ENCODE measurements around the gene CDRT4.

Gene CDRT4

GRCh38 chr17:15467592-15467991 lies at the start of gene CDRT4:
CDRT4 (minus strand) TSS chr17:15467621; CDS start chr17:15440238, 27,383 bp downstream.
- H3K27ac ChIP-seq (ENCODE audit: low read depth in 2 of 2, low read length in 2 of 2) = no peak within 1 kb of the TSS
- H3K36me3 ChIP-seq (ENCODE audit: control insufficient read depth in 2 of 2, insufficient read depth in 2 of 2, low read length in 2 of 2) = no peaks in the 10 kb centered on the region
- no peaks in the 10 kb centered on the region for H3K27me3 ChIP-seq (ENCODE audit: control insufficient read depth in 2 of 2, insufficient read depth in 2 of 2, low read length in 2 of 2)
- H3K4me3 ChIP-seq (ENCODE audit: low read length in 2 of 2) = no peak within 1 kb of the TSS
- H3K4me1 ChIP-seq (ENCODE audit: control insufficient read depth in 2 of 2, insufficient read depth in 2 of 2, low read length in 2 of 2) = peaks cover 0 to 18% of the 10 kb centered on the region in 2 donors
- no peak within 1 kb of the TSS for H3K9ac ChIP-seq (ENCODE audit: low read depth in 1 of 2, low read length in 2 of 2)
- no peaks in the 10 kb centered on the region for H3K9me3 ChIP-seq (ENCODE audit: control insufficient read depth in 2 of 2, low read length in 2 of 2)

- Histone ChIP-seq H3K9me3 (ENCODE audit: control insufficient read depth in 2 of 2, low read length in 2 of 2) (no peaks in the 10 kb centered on the region), H3K36me3 (ENCODE audit: control insufficient read depth in 2 of 2, insufficient read depth in 2 of 2, low read length in 2 of 2) (peaks cover 4 to 10% of the 10 kb centered on the region in 2 donors), H3K4me1 (ENCODE audit: control insufficient read depth in 2 of 2, insufficient read depth in 2 of 2, low read length in 2 of 2) (peaks cover 3 to 15% of the 10 kb centered on the region in 2 donors), H3K9ac (ENCODE audit: low read depth in 1 of 2, low read length in 2 of 2) (no peak overlapping the region), H3K27ac (ENCODE audit: low read depth in 2 of 2, low read length in 2 of 2) (no peak overlapping the region), H3K4me3 (ENCODE audit: low read length in 2 of 2) (no peak overlapping the region), H3K27me3 (ENCODE audit: control insufficient read depth in 2 of 2, insufficient read depth in 2 of 2, low read length in 2 of 2) (no peaks in the 10 kb centered on the region)
Observed at GRCh38 chr17:15516150-15516549, 48.7 kb upstream of the CDRT4 start.

DNA sequence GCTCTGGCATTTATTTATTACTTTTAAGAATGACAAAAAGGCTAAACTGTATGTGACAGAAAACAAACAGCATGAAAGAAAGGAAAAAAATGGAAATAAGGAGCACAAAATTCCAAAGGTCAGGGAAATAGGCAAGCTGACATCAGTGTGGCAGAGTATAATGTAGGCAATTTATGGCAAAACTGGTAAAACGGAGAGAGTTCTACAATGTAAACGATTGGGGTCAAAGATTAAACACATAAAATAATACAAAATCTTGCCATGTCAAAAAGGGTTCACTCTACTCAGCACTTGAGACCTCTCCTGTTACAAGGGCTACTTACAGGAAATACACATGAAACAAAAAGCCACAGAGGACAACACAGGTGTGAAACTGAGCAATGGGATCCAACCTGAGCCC lies 47.0 kb upstream of the CDRT4 start:
- H3K27me3 ChIP-seq (ENCODE audit: control insufficient read depth in 2 of 2, insufficient read depth in 2 of 2, low read length in 2 of 2) = no peaks in the 10 kb centered on the region
- no peak overlapping the region for H3K27ac ChIP-seq (ENCODE audit: low read depth in 2 of 2, low read length in 2 of 2)
- peaks cover 3 to 15% of the 10 kb centered on the region in 2 donors for H3K4me1 ChIP-seq (ENCODE audit: control insufficient read depth in 2 of 2, insufficient read depth in 2 of 2, low read length in 2 of 2)
- no peak overlapping the region for H3K4me3 ChIP-seq (ENCODE audit: low read length in 2 of 2)
- H3K36me3 ChIP-seq (ENCODE audit: control insufficient read depth in 2 of 2, insufficient read depth in 2 of 2, low read length in 2 of 2) = peaks cover 4 to 10% of the 10 kb centered on the region in 2 donors
- no peak overlapping the region for H3K9ac ChIP-seq (ENCODE audit: low read depth in 1 of 2, low read length in 2 of 2)
- H3K9me3 ChIP-seq (ENCODE audit: control insufficient read depth in 2 of 2, low read length in 2 of 2) = no peaks in the 10 kb centered on the region

DNA sequence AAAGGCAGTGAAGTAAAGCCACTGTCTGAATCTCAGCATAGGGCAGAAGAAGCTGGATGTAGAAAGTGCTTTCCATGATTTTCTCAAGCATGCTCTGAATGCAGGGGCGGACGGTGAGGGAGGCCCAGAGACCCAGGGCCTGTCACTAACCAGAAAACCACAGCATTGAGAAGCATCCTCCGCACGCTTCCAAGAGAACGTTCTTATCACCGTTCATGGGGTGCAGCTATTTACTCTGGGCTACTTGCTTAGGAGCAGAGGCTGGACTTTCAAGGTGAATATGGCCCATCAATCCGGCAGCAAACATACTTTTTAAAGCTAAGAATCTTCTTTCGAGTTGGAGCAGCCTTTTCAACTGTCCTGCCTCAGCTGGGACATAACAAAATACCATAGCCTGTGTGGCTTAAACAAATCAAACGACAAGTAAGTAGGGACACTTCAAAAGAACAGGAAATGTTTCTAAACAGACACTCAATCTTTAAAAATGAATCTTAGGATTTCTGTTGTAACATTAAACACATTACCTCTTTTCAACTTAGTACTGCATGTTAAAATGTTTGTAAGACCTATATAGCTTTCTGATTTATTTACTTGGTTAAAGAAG lies 46.5 kb upstream of the CDRT4 start:
- peaks cover 3 to 15% of the 10 kb centered on the region in 2 donors for H3K4me1 ChIP-seq (ENCODE audit: control insufficient read depth in 2 of 2, insufficient read depth in 2 of 2, low read length in 2 of 2)
- no peaks in the 10 kb centered on the region for H3K27me3 ChIP-seq (ENCODE audit: control insufficient read depth in 2 of 2, insufficient read depth in 2 of 2, low read length in 2 of 2)
- H3K27ac ChIP-seq (ENCODE audit: low read depth in 2 of 2, low read length in 2 of 2) = peak overlapping the region in 1 of 2 donors; percentile 18
- peak overlapping the region in 1 of 2 donors; percentile 24 for H3K4me3 ChIP-seq (ENCODE audit: low read length in 2 of 2)
- no peaks in the 10 kb centered on the region for H3K9me3 ChIP-seq (ENCODE audit: control insufficient read depth in 2 of 2, low read length in 2 of 2)
- H3K36me3 ChIP-seq (ENCODE audit: control insufficient read depth in 2 of 2, insufficient read depth in 2 of 2, low read length in 2 of 2) = peaks cover 4 to 10% of the 10 kb centered on the region in 2 donors
- no peak overlapping the region for H3K9ac ChIP-seq (ENCODE audit: low read depth in 1 of 2, low read length in 2 of 2)

DNA sequence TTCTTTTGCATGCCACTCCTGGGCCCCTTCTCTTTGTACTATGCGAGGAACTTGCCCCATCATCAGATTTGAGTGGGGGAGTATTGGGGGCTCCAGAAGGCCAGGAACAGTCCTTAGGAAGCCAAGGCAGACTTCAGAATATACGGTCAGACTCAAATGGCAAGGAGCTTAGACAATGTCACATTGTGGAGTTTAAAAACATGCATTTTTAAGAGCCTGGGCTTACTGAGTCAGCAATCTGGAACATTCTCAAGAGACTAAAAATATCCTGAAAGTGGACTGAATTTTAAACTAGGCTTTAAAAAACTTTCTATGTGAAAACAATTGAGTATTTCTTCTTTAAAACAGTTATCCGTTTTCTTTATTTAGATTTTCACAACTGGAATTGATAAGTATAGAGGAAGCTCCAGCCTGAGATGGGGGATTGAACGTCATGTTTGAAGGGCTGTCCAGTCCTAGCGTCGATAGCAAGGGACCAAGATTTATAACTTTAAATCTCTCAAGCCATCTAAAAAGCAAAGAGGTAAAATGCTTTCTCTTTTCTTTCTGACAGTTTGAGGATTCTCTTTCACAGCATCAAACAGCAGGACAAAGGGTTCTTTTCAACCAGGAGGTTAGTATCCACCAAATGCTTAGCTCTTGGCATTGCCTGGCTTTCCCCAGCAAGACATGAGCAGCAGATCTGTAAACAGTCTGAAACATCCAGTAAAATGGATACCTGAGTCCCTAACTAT lies 45.8 kb upstream of the CDRT4 start:
- Histone ChIP-seq H3K36me3 (ENCODE audit: control insufficient read depth in 2 of 2, insufficient read depth in 2 of 2, low read length in 2 of 2) (peaks cover 4 to 12% of the 10 kb centered on the region in 2 donors), H3K9ac (ENCODE audit: low read depth in 1 of 2, low read length in 2 of 2) (no peak overlapping the region), H3K4me1 (ENCODE audit: control insufficient read depth in 2 of 2, insufficient read depth in 2 of 2, low read length in 2 of 2) (peaks cover 3 to 15% of the 10 kb centered on the region in 2 donors), H3K27me3 (ENCODE audit: control insufficient read depth in 2 of 2, insufficient read depth in 2 of 2, low read length in 2 of 2) (no peaks in the 10 kb centered on the region), H3K4me3 (ENCODE audit: low read length in 2 of 2) (no peak overlapping the region), H3K9me3 (ENCODE audit: control insufficient read depth in 2 of 2, low read length in 2 of 2) (no peaks in the 10 kb centered on the region), H3K27ac (ENCODE audit: low read depth in 2 of 2, low read length in 2 of 2) (peak overlapping the region; percentile 18 to 24)

DNA sequence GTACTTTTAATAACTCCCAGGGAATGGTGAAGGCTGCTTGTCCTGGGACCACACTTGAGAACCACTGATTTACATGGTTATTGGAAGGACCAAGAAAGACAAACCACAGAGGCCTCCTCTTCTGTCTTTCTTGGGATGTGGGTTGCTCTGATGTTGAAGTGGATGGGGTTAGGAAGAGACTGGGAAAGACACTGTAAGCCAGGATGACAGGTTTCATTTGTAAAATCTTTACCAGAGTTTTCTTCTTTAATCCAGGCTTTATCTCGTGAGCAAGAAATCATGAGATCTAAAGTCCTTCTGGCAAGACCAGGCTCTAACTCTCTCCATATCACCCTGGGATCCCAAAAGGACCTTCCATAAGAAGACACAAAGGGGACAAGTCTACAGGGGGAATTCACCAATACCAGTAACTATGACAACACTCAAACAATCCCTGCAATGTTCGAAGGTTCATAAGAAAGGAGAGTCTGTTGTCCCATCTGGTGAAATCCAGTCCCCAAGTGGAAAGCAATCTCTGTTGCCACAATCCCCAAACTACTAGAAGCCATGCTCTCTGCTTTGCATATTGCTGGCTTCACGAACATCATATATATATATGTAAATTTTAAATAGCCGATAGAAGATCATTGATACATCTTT lies 44.8 kb upstream of the CDRT4 start:
- H3K4me3 ChIP-seq (ENCODE audit: low read length in 2 of 2) = no peak overlapping the region
- no peak overlapping the region for H3K9ac ChIP-seq (ENCODE audit: low read depth in 1 of 2, low read length in 2 of 2)
- no peaks in the 10 kb centered on the region for H3K27me3 ChIP-seq (ENCODE audit: control insufficient read depth in 2 of 2, insufficient read depth in 2 of 2, low read length in 2 of 2)
- no peaks in the 10 kb centered on the region for H3K9me3 ChIP-seq (ENCODE audit: control insufficient read depth in 2 of 2, low read length in 2 of 2)
- peaks cover 4 to 9% of the 10 kb centered on the region in 2 donors for H3K36me3 ChIP-seq (ENCODE audit: control insufficient read depth in 2 of 2, insufficient read depth in 2 of 2, low read length in 2 of 2)
- H3K4me1 ChIP-seq (ENCODE audit: control insufficient read depth in 2 of 2, insufficient read depth in 2 of 2, low read length in 2 of 2) = peaks cover 3 to 15% of the 10 kb centered on the region in 2 donors
- peak overlapping the region in 1 of 2 donors; percentile 18 for H3K27ac ChIP-seq (ENCODE audit: low read depth in 2 of 2, low read length in 2 of 2)

GRCh38 chr17:15511142-15511541 lies 43.7 kb upstream of the CDRT4 start:
- Histone ChIP-seq H3K27ac (ENCODE audit: low read depth in 2 of 2, low read length in 2 of 2) (no peak overlapping the region), H3K27me3 (ENCODE audit: control insufficient read depth in 2 of 2, insufficient read depth in 2 of 2, low read length in 2 of 2) (no peaks in the 10 kb centered on the region), H3K36me3 (ENCODE audit: control insufficient read depth in 2 of 2, insufficient read depth in 2 of 2, low read length in 2 of 2) (peaks cover 4 to 13% of the 10 kb centered on the region in 2 donors), H3K4me1 (ENCODE audit: control insufficient read depth in 2 of 2, insufficient read depth in 2 of 2, low read length in 2 of 2) (peaks cover 3 to 15% of the 10 kb centered on the region in 2 donors), H3K9ac (ENCODE audit: low read depth in 1 of 2, low read length in 2 of 2) (no peak overlapping the region), H3K9me3 (ENCODE audit: control insufficient read depth in 2 of 2, low read length in 2 of 2) (no peaks in the 10 kb centered on the region), H3K4me3 (ENCODE audit: low read length in 2 of 2) (no peak overlapping the region)

DNA sequence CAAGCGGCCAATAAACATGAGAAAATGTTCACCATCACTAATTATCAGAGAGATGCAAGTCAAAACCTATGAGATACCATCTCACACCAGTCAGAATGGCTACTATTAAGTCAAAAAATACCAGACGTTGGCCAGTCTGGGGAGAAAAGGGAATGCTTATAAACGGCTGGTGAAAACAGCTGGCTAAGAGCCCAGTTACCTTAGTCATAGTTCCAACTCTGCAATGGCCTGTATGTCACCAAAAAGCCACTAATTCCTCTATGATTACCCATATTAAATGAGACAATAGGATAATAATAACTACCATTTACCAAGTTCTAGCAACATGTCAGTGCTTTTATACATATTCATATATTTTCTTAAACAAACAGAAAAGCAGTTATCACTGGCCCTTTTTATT lies 42.9 kb upstream of the CDRT4 start:
- H3K9me3 ChIP-seq (ENCODE audit: control insufficient read depth in 2 of 2, low read length in 2 of 2) = no peaks in the 10 kb centered on the region
- H3K9ac ChIP-seq (ENCODE audit: low read depth in 1 of 2, low read length in 2 of 2) = no peak overlapping the region
- peaks cover 3 to 15% of the 10 kb centered on the region in 2 donors for H3K4me1 ChIP-seq (ENCODE audit: control insufficient read depth in 2 of 2, insufficient read depth in 2 of 2, low read length in 2 of 2)
- no peak overlapping the region for H3K27ac ChIP-seq (ENCODE audit: low read depth in 2 of 2, low read length in 2 of 2)
- H3K27me3 ChIP-seq (ENCODE audit: control insufficient read depth in 2 of 2, insufficient read depth in 2 of 2, low read length in 2 of 2) = no peaks in the 10 kb centered on the region
- no peak overlapping the region for H3K4me3 ChIP-seq (ENCODE audit: low read length in 2 of 2)
- H3K36me3 ChIP-seq (ENCODE audit: control insufficient read depth in 2 of 2, insufficient read depth in 2 of 2, low read length in 2 of 2) = peaks cover 0 to 7% of the 10 kb centered on the region in 2 donors

GRCh38 chr17:15509095-15509494 lies 41.7 kb upstream of the CDRT4 start:
- Histone ChIP-seq H3K9ac (ENCODE audit: low read depth in 1 of 2, low read length in 2 of 2) (no peak overlapping the region), H3K4me1 (ENCODE audit: control insufficient read depth in 2 of 2, insufficient read depth in 2 of 2, low read length in 2 of 2) (peaks cover 3 to 7% of the 10 kb centered on the region in 2 donors), H3K36me3 (ENCODE audit: control insufficient read depth in 2 of 2, insufficient read depth in 2 of 2, low read length in 2 of 2) (peaks cover 0 to 7% of the 10 kb centered on the region in 2 donors), H3K4me3 (ENCODE audit: low read length in 2 of 2) (no peak overlapping the region), H3K27me3 (ENCODE audit: control insufficient read depth in 2 of 2, insufficient read depth in 2 of 2, low read length in 2 of 2) (no peaks in the 10 kb centered on the region), H3K27ac (ENCODE audit: low read depth in 2 of 2, low read length in 2 of 2) (no peak overlapping the region), H3K9me3 (ENCODE audit: control insufficient read depth in 2 of 2, low read length in 2 of 2) (no peaks in the 10 kb centered on the region)

DNA sequence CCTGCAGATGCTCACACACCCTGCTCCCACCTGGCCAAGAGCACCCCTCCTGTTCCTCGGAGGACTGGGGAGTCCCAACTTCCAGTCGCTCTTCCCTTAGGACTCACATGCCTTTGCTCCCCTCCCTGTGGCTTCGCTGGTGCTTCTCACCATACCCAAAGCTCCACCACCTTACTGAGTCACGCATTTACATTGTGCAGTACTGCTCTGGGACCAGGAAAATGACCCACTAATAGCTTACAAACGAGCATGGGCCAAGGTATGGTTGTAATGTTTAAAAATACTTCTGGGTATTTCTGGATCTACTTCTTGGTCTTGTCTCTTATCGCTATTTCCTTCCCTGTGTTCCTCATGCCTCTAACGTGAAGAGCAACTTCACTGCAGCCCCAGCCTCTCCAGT lies 41.0 kb upstream of the CDRT4 start:
- Histone ChIP-seq H3K9me3 (ENCODE audit: control insufficient read depth in 2 of 2, low read length in 2 of 2) (no peaks in the 10 kb centered on the region), H3K4me3 (ENCODE audit: low read length in 2 of 2) (no peak overlapping the region), H3K36me3 (ENCODE audit: control insufficient read depth in 2 of 2, insufficient read depth in 2 of 2, low read length in 2 of 2) (peaks cover 0 to 7% of the 10 kb centered on the region in 2 donors), H3K9ac (ENCODE audit: low read depth in 1 of 2, low read length in 2 of 2) (no peak overlapping the region), H3K4me1 (ENCODE audit: control insufficient read depth in 2 of 2, insufficient read depth in 2 of 2, low read length in 2 of 2) (peaks cover 0 to under 1% of the 10 kb centered on the region in 2 donors), H3K27me3 (ENCODE audit: control insufficient read depth in 2 of 2, insufficient read depth in 2 of 2, low read length in 2 of 2) (no peaks in the 10 kb centered on the region), H3K27ac (ENCODE audit: low read depth in 2 of 2, low read length in 2 of 2) (no peak overlapping the region)

Data from mucosa of rectum (tissue), 2 donors.